ENCODE measurements around the gene TK2. TPM values are rescaled to one million over a fixed set of nuclear protein-coding genes. Genes with fewer than 3 reads are reported as not detected.
"Not testable (repeated sequence)": the region's sequence is repeated elsewhere in the genome, so short reads cannot be mapped to it uniquely, and the experiment has no call there.

Gene TK2
- total and polyA plus RNA-seq, 7 experiments from 2014 or later = 3.5 to 19.8 (median 6.4) TPM

DNA sequence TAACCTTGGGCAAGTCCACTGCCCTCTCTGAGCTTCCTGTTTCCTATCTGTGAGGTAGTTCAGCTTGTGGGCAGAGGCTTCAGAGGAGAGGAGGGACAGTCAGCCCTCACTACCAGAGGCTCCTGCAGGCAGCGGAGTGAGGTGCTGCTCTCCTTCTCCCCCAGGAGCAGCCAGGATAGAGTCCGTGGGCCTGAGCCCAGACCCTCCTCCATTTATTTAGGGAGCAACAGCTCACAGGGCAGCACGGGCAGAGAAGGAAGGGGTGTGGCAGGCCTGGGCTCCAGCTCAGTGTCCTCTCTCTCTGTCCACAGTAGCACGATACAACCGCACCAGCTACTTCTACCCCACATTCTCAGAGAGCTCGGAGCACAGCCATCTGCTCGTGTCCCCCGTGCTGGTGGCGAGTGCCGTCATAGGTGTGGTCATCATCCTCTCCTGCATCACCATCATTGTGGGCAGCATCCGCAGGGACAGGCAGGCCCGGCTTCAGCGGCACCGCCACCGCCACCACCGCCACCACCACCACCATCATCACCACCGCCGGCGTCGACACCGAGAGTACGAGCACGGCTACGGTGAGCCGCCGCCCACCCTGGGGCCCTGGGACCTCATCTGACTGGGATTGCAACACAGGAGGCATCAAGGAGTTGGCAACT is 80.5 kb downstream of the TK2 start:
- no peak overlapping the region for H3K27ac ChIP-seq (ENCODE audit: low read depth, low read length)
- Mint-ChIP-seq H3K4me3 (no peak overlapping the region), H3K9me3 (peaks cover 0 to 5% (median 0%) of the 10 kb centered on the region in 11 donors), H3K27me3 (peaks cover 4 to 38% (median 15%) of the 10 kb centered on the region in 5 donors), H3K36me3 (peaks cover 0 to 4% (median 0%) of the 10 kb centered on the region in 5 donors), H3K27ac (no peak overlapping the region), H3K4me1 (peaks cover 7 to 9% (median 9%) of the 10 kb centered on the region in 7 donors)
- ATAC-seq (no peak), DNase-seq (no peak)
- H3K4me1 ChIP-seq (ENCODE audit: control insufficient read depth in 2 of 2, insufficient read depth in 2 of 2, low read length in 2 of 2) = peaks cover 6% of the 10 kb centered on the region in 2 donors
- no peaks in the 10 kb centered on the region for H3K9me3 ChIP-seq (ENCODE audit: control insufficient read depth in 2 of 3, low read length in 3 of 3)
- ChIA-PET POLR2A (no interaction called here), CTCF (interaction anchor here (0.9 kb wide), 1 partner anchor 13 kb away, joined by 3 read pairs; no protein-coding TSS in a partner anchor)
- intact Hi-C loops (cut with micrococcal nuclease) = no loop called here
- no peaks in the 10 kb centered on the region for H3K27me3 ChIP-seq (ENCODE audit: control insufficient read depth in 2 of 2, insufficient read depth in 2 of 2, low read length in 2 of 2)
- no peaks in the 10 kb centered on the region for H3K36me3 ChIP-seq (ENCODE audit: control insufficient read depth in 2 of 3, insufficient read depth in 3 of 3, low read length in 3 of 3)
- no peak overlapping the region for H3K4me3 ChIP-seq (ENCODE audit: low read length)

DNA sequence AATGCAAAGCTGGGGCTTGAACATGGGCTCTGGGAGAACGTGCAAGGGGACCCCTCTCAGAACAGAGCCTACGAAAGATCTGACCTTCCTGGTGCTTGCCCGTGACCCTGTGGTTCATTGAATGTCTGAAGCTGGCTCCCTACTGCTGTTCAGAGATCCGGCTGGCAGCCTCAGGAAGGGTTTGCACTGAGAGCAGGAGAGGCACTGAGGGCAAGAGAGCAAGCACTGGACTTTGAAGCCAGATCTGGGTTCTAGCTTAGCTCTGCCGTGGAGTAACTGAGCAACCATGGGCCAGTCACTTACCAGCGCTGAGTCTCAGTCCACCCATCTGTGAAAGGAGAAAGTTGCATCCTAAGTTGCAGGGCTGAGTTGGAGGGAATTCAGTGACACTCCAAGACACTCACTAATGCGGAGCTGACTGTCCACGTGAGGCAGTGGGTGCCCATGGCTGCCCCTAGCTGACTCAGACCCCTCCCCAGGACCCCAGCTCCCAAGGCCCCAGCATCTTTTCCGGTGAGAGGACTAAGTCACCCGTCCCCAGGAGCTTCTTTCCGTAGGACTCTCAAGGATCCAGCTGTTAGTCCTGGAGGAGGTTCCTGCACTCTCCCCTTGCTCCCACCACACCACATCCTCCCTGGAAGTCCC is 81.5 kb downstream of the TK2 start:
- Histone ChIP-seq H3K27ac (ENCODE audit: low read depth, low read length) (no peak overlapping the region), H3K4me1 (ENCODE audit: control insufficient read depth in 2 of 2, insufficient read depth in 2 of 2, low read length in 2 of 2) (no peaks in the 10 kb centered on the region), H3K4me3 (ENCODE audit: low read length) (no peak overlapping the region), H3K9me3 (ENCODE audit: control insufficient read depth in 2 of 3, low read length in 3 of 3) (no peaks in the 10 kb centered on the region), H3K27me3 (ENCODE audit: control insufficient read depth in 2 of 2, insufficient read depth in 2 of 2, low read length in 2 of 2) (no peaks in the 10 kb centered on the region), H3K36me3 (ENCODE audit: control insufficient read depth in 2 of 3, insufficient read depth in 3 of 3, low read length in 3 of 3) (no peaks in the 10 kb centered on the region)
- Mint-ChIP-seq H3K4me1 (peaks cover 0 to 5% (median 4%) of the 10 kb centered on the region in 7 donors), H3K27me3 (peaks cover 4 to 43% (median 20%) of the 10 kb centered on the region in 5 donors), H3K27ac (no peak overlapping the region), H3K4me3 (no peak overlapping the region), H3K9me3 (peaks cover 0 to 5% (median 0%) of the 10 kb centered on the region in 11 donors), H3K36me3 (peaks cover 0 to 4% (median 0%) of the 10 kb centered on the region in 5 donors)
- intact Hi-C loops (cut with micrococcal nuclease) = no loop called here
- ATAC-seq (no peak), DNase-seq (no peak)
- ChIA-PET CTCF (interaction anchor here (0.6 to 0.9 kb wide), 3 partner anchors 14 to 157 kb away, joined by 3 to 4 read pairs (median 3); no protein-coding TSS in a partner anchor), POLR2A (no interaction called here)

DNA sequence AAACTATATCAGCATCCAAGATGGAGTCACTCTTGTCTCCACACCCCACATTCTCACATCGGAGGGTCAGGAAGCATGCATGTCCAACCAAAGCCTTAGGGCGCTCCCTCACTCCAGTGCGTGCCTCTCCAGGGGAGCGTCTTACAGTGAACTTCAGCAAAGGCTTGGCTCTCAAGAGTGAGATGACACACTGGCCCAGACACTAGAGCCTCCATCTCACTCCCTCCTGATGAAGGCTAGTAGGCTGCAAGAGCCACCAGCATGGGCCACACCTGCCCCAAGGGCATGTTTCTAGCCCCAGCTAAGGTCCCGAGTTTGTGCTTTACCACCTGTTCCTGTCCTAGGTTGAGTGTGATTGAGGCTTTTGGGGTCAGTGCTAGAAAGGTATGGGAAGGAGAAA is 82.3 kb downstream of the TK2 start:
- Mint-ChIP-seq H3K36me3 (peaks cover 0 to 4% (median 0%) of the 10 kb centered on the region in 5 donors), H3K4me3 (no peak overlapping the region), H3K4me1 (peaks cover 0 to 5% (median 4%) of the 10 kb centered on the region in 7 donors), H3K27ac (no peak overlapping the region), H3K9me3 (peaks cover 0 to 5% (median 0%) of the 10 kb centered on the region in 11 donors), H3K27me3 (peaks cover 4 to 51% (median 20%) of the 10 kb centered on the region in 5 donors)
- no peaks in the 10 kb centered on the region for H3K9me3 ChIP-seq (ENCODE audit: control insufficient read depth in 2 of 3, low read length in 3 of 3)
- H3K4me1 ChIP-seq (ENCODE audit: control insufficient read depth in 2 of 2, insufficient read depth in 2 of 2, low read length in 2 of 2) = no peaks in the 10 kb centered on the region
- H3K4me3 ChIP-seq (ENCODE audit: low read length) = no peak overlapping the region
- H3K27me3 ChIP-seq (ENCODE audit: control insufficient read depth in 2 of 2, insufficient read depth in 2 of 2, low read length in 2 of 2) = no peaks in the 10 kb centered on the region
- CTCF ChIA-PET = no interaction called here
- no peak for ATAC-seq
- no peak for DNase-seq
- H3K36me3 ChIP-seq (ENCODE audit: control insufficient read depth in 2 of 3, insufficient read depth in 3 of 3, low read length in 3 of 3) = no peaks in the 10 kb centered on the region
- intact Hi-C loops (cut with micrococcal nuclease) = no loop called here
- POLR2A ChIA-PET = no interaction called here
- no peak overlapping the region for H3K27ac ChIP-seq (ENCODE audit: low read depth, low read length)

DNA sequence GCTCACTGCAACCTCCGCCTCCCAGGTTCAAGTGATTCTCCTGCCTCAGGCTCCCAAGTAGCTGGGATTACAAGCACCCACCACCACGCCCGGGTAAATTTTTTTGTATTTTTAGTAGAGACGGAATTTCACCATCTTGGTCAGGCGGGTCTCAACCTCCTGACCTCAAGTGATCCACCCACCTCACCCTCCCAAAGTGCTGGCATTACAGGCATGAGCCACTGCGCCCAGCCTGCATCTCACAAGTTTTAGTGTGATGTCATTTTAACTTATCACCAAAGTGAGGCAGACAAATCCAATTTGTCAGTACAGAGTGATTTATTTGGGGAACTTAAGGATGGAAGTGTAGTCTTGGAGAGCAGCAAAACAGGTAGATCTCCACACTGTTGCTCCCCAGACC is 83.3 kb downstream of the TK2 start:
- H3K9me3 ChIP-seq (ENCODE audit: control insufficient read depth in 2 of 3, low read length in 3 of 3); H3K4me1 Mint-ChIP-seq; H3K9me3 Mint-ChIP-seq; H3K4me3 ChIP-seq (ENCODE audit: low read length); CTCF ChIA-PET; intact Hi-C loops (cut with micrococcal nuclease); H3K4me1 ChIP-seq (ENCODE audit: control insufficient read depth in 2 of 2, insufficient read depth in 2 of 2, low read length in 2 of 2); H3K36me3 Mint-ChIP-seq; H3K4me3 Mint-ChIP-seq; H3K27me3 ChIP-seq (ENCODE audit: control insufficient read depth in 2 of 2, insufficient read depth in 2 of 2, low read length in 2 of 2); H3K27ac Mint-ChIP-seq; H3K36me3 ChIP-seq (ENCODE audit: control insufficient read depth in 2 of 3, insufficient read depth in 3 of 3, low read length in 3 of 3); DNase-seq; H3K27ac ChIP-seq (ENCODE audit: low read depth, low read length); ATAC-seq; POLR2A ChIA-PET: not testable (repeated sequence)
- H3K27me3 Mint-ChIP-seq = peaks cover 4 to 57% (median 26%) of the 10 kb centered on the region in 5 donors

DNA sequence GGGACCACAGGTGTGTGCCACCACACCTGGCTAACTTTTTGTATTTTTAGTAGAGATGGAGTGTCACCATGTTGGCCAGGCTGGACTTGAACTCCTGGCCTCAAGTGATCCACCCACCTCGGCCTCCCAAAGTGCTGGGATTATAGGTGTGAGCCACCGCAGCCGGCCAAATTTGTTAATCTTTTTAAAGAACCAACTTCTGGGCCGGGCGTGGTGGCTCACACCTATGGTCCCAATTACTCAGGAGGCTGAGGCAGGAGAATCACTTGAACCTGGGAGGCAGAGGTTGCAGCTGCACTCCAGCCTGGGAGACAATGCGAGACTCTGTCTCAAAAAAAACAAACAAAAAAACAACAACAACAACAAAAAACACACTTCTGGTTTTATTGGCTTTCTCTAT is 84.0 kb downstream of the TK2 start:
- peaks cover 4 to 61% (median 26%) of the 10 kb centered on the region in 5 donors for H3K27me3 Mint-ChIP-seq
- H3K27ac ChIP-seq (ENCODE audit: low read depth, low read length); intact Hi-C loops (cut with micrococcal nuclease); H3K4me3 ChIP-seq (ENCODE audit: low read length); H3K27me3 ChIP-seq (ENCODE audit: control insufficient read depth in 2 of 2, insufficient read depth in 2 of 2, low read length in 2 of 2); ATAC-seq; H3K4me1 Mint-ChIP-seq; H3K4me3 Mint-ChIP-seq; H3K27ac Mint-ChIP-seq; H3K9me3 ChIP-seq (ENCODE audit: control insufficient read depth in 2 of 3, low read length in 3 of 3); H3K4me1 ChIP-seq (ENCODE audit: control insufficient read depth in 2 of 2, insufficient read depth in 2 of 2, low read length in 2 of 2); DNase-seq; H3K9me3 Mint-ChIP-seq; POLR2A ChIA-PET; H3K36me3 Mint-ChIP-seq; H3K36me3 ChIP-seq (ENCODE audit: control insufficient read depth in 2 of 3, insufficient read depth in 3 of 3, low read length in 3 of 3): not testable (repeated sequence)
- CTCF ChIA-PET = interaction anchor here (0.6 kb wide), 1 partner anchor 122 kb away, joined by 4 read pairs; no protein-coding TSS in a partner anchor

DNA sequence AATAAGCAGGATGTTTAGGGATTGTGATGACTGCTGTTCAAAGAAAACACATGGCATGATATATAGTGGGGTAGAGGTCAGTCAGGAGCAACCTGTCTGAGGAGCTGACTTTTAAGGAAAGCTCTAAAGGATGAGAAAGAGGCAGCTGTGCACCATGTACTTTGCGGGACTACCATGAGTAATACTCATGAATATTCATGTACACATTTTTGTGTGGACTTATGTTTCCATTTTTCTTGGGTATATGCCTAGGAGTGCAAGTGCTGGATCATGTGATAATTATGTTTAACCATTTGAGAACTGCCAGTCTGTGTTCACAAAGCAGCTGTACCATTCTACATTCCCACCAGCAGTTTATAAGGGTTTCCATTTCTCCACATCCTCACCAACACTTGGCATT is 87.0 kb downstream of the TK2 start:
- Histone ChIP-seq H3K9me3 (ENCODE audit: control insufficient read depth in 2 of 3, low read length in 3 of 3) (no peaks in the 10 kb centered on the region), H3K36me3 (ENCODE audit: control insufficient read depth in 2 of 3, insufficient read depth in 3 of 3, low read length in 3 of 3) (no peaks in the 10 kb centered on the region), H3K27ac (ENCODE audit: low read depth, low read length) (no peak overlapping the region), H3K4me3 (ENCODE audit: low read length) (no peak overlapping the region), H3K27me3 (ENCODE audit: control insufficient read depth in 2 of 2, insufficient read depth in 2 of 2, low read length in 2 of 2) (no peaks in the 10 kb centered on the region), H3K4me1 (ENCODE audit: control insufficient read depth in 2 of 2, insufficient read depth in 2 of 2, low read length in 2 of 2) (no peaks in the 10 kb centered on the region)
- peaks cover 0 to 5% (median 4%) of the 10 kb centered on the region in 7 donors for H3K4me1 Mint-ChIP-seq
- peaks cover 12 to 63% (median 39%) of the 10 kb centered on the region in 5 donors for H3K27me3 Mint-ChIP-seq
- CTCF ChIA-PET = no interaction called here
- H3K9me3 Mint-ChIP-seq = peaks cover 0 to 5% (median 0%) of the 10 kb centered on the region in 11 donors
- no peak overlapping the region for H3K4me3 Mint-ChIP-seq
- no peak for DNase-seq
- peaks cover 0 to 4% (median 0%) of the 10 kb centered on the region in 5 donors for H3K36me3 Mint-ChIP-seq
- intact Hi-C loops (cut with micrococcal nuclease) = no loop called here
- POLR2A ChIA-PET = no interaction called here
- no peak for ATAC-seq
- no peak overlapping the region for H3K27ac Mint-ChIP-seq

Measured in naive thymus-derived CD4-positive, alpha-beta T cell (primary cell).